Psoas muscle (tissue), 8 donors: Measurements from ENCODE around the gene TMEM163. TPM values are rescaled to one million over a fixed set of nuclear protein-coding genes. Genes with fewer than 3 reads are reported as not detected.

Experiments used
- ATAC-seq, 4 donors: fragments of 200-7000 bp; cut with Tn5 transposase; one replicate each; pipeline ENCODE4 v1.9.1; 2020; ENCODE audit warnings: moderate library complexity in 3 of 4, mild to moderate bottlenecking in 2 of 4
- DNase-seq, 2 donors: peaks; one replicate each; pipeline ENCODE4 v3.0.0-alpha.2; 2020
- H3K27ac ChIP-seq: fragments of 200-600 bp; one replicate; pipeline ENCODE4 v1.8.0; 2022
- H3K27me3 ChIP-seq, 3 donors: fragments of 200-600 bp in 1 of 3; one replicate each; pipeline versions ENCODE4 v1.6.1 to v1.8.0; 2013 to 2022; ENCODE audit warnings: low read length in 2 of 3, mild to moderate bottlenecking in 2 of 3, moderate library complexity in 1 of 3; ENCODE audit not compliant: insufficient read depth in 3 of 3
- H3K36me3 ChIP-seq, 2 donors: fragments of 200-600 bp in 1 of 2; one replicate each; pipeline versions ENCODE4 v1.6.1 to v1.8.0; 2013 to 2022; ENCODE audit warnings: low read depth in 1 of 2, mild to moderate bottlenecking in 1 of 2, moderate library complexity in 1 of 2; ENCODE audit not compliant: insufficient read depth in 1 of 2
- H3K4me1 ChIP-seq: fragments of 200-600 bp; one replicate; pipeline ENCODE4 v1.8.0; 2022
- H3K4me3 ChIP-seq: fragments of 200-600 bp; one replicate; pipeline ENCODE4 v1.8.0; 2022; ENCODE audit warnings: mild to moderate bottlenecking
- H3K9me3 ChIP-seq: fragments of 200-600 bp; one replicate; pipeline ENCODE4 v1.8.0; 2022
- CTCF ChIP-seq: fragments of 200-600 bp; IDR thresholded peaks from one replicate; pipeline ENCODE4 v1.8.0; 2022; ENCODE audit warnings: antibody characterized with exemption
- WGBS, 3 donors: extraction: QIAGEN DNeasy Blood & Tissue Kit; methylation state at CpG; one replicate each; pipeline versions ENCODE4 v1.1.6 to v1.1.7; 2013; 5-methylcytosine and 5-hydroxymethylcytosine counted together
- intact Hi-C, 2 donors: fragments of 100-400 bp; cut with DNase I; formaldehyde crosslinking; loops; one replicate each; pipeline versions ENCODE4 v1.11.0 to v1.14.2; 2022
- polyA plus RNA-seq, 3 donors: library from polyadenylated mRNA; stranded (reverse); fragments of 200-250 nt; gene quantifications; one replicate each; pipeline ENCODE4 v1.2.3, GENCODE V29; 2013
- total RNA-seq, 4 donors: library from RNA; stranded (reverse); fragmentation: NEBNext Ultra II Directional in 2 of 4; extraction: Animal tissue kit (Norgen Biotek cat#: 25700) in 2 of 4; gene quantifications; one replicate each; pipeline versions ENCODE4 v1.2.1 to v1.2.4, GENCODE V29; 2021 to 2023
- donor health status: healthy with polysubstance abuse.
- donor health status: DM: no; HTN: no; CAD: no; lungs with moderate emphysema.
- donor health status: Bipolar disorder and iron deficiency.
- donor health status: healthy.
- donor health status: DM: yes; HTN: yes; CAD: no.
- donor health status: DM: no; HTN: no; CAD: no.
- donor health status: DM: no; HTN: no; CAD: no.
- donor health status: DM: yes; HTN: yes; CAD: no.

TMEM163 gene
- total and polyA plus RNA-seq, 7 donors, result 0.17 to 0.52 (median 0.28) TPM; not detected in 1

GRCh38 chr2:134465228-134466105, 253.3 kb downstream of the TMEM163 start:
- DNase-seq, result no peak
- TF ChIP-seq CTCF, result no peak

GRCh38 chr2:134463699-134464022, 255.1 kb downstream of the TMEM163 start:
- H3K4me3 ChIP-seq, result no peak overlapping the region
- H3K4me1 ChIP-seq, result no peaks in the 10 kb centered on the region
- no peaks in the 10 kb centered on the region for H3K36me3 ChIP-seq
- H3K27ac ChIP-seq, result no peak overlapping the region
- TF ChIP-seq CTCF, result no peak
- no peak for ATAC-seq
- no peak for DNase-seq
- 90 to 94% (median 94%) methylated on average over 7 of the region's 7 CpGs for WGBS, 3 donors
- intact Hi-C loops, result no loop called here
- no peaks in the 10 kb centered on the region for H3K9me3 ChIP-seq
- no peaks in the 10 kb centered on the region for H3K27me3 ChIP-seq

More at GRCh38 chr2:134465228-134466105, 253.3 kb downstream of the TMEM163 start:
- Histone ChIP-seq H3K9me3 (no peaks in the 10 kb centered on the region), H3K36me3 (no peaks in the 10 kb centered on the region), H3K4me3 (no peak overlapping the region), H3K27me3 (no peaks in the 10 kb centered on the region), H3K27ac (no peak overlapping the region), H3K4me1 (no peaks in the 10 kb centered on the region)
- WGBS, 3 donors, result 83 to 88% (median 85%) methylated on average over 6 of the region's 6 CpGs
- intact Hi-C loops, result no loop called here
- no peak for ATAC-seq

DNA sequence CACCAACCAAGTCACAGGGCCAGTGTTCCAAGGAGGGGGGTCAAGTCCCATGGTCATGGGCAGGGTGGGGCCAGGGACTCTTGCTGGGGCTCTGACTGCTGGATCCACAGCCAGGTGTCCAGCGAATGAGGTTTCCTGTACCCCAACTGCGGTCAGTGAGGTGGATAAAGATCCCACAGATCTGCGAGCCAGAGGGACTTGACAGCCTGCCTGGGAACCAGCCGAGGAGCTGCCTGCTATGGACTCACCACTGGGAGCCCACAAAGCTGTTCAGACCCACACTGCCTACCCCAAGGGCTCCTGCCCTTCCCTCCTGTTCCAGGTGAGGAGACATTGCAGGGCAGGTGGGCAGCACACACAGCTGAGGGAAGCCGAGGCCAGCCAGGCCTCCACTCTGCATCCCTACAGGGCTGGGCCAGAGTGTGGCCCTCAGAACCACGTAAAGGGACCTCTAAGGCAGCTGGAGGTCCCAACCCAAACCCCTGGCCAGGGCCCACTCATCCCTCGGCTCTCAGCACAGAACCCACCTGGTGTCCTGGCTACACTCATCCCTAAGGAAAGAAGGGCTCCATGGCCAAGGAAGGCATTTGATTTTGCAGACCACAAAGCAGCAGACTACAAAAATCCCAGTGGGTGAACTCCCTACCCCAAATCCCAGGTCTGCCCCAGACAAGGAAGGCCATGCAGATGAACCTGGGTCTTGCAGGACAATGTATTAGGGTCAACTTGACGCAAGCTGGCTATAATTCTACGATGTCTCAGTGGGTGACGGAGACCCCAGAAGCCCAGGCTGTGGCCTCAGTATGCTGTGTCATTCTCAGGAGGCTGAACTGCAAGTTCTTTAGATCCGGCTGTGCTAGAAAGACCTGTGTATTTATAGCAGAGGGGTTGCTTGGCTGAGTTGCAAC, 255.8 kb downstream of the TMEM163 start:
- TF ChIP-seq CTCF, result no peak
- intact Hi-C loops, result no loop called here
- H3K27me3 ChIP-seq, result no peaks in the 10 kb centered on the region

GRCh38 chr2:134462275-134462674, 256.5 kb downstream of the TMEM163 start:
- TF ChIP-seq CTCF, result no peak
- intact Hi-C loops, result no loop called here
- Histone ChIP-seq H3K36me3 (no peaks in the 10 kb centered on the region), H3K4me1 (no peaks in the 10 kb centered on the region), H3K4me3 (no peak overlapping the region), H3K27ac (no peak overlapping the region), H3K27me3 (no peaks in the 10 kb centered on the region), H3K9me3 (no peaks in the 10 kb centered on the region)
- ATAC-seq (no peak), DNase-seq (no peak)
- WGBS, 3 donors, result 94 to 97% (median 96%) methylated on average over 6 of the region's 6 CpGs

More for the DNA sequence above, 255.8 kb downstream of the TMEM163 start:
- no peaks in the 10 kb centered on the region for H3K9me3 ChIP-seq
- H3K27ac ChIP-seq, result no peak overlapping the region
- WGBS, 3 donors, result 91 to 99% (median 95%) methylated on average over 11 of the region's 11 CpGs
- H3K4me1 ChIP-seq, result no peaks in the 10 kb centered on the region
- no peak for DNase-seq
- ATAC-seq, result no peak
- no peak overlapping the region for H3K4me3 ChIP-seq
- no peaks in the 10 kb centered on the region for H3K36me3 ChIP-seq
